ENCODE measurements around the gene ADGRG3.

DNA sequence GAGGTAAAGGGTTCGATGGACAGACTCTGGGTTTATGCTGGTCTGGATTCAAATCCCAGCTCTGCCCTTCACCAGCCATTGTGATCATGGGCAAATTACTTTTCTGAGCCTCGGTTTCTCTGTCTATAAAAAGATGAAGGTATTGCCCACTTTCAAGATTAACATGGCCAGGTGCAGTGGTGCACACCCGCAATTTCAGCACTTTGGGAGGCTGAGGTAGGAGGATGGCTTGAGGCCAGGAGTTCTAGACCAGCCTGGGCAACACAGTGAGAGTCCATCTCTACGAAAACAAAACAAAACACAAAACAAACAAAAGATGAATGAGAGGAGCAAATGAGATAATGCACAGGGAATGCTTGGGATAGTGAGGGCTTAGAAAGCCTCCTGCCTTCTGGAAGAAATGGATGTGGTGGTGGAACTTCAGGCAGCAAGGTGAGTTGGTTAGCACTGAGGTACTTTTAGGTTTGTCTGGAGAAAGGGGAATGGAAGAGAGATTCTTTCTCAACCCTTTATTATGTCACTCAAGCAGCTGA, 8.5 kb downstream of the ADGRG3 start:
- TF ChIP-seq POLR2A (IDR thresholded peaks at IDR 0.05) = no peak
- TF ChIP-seq, protein P1, sequence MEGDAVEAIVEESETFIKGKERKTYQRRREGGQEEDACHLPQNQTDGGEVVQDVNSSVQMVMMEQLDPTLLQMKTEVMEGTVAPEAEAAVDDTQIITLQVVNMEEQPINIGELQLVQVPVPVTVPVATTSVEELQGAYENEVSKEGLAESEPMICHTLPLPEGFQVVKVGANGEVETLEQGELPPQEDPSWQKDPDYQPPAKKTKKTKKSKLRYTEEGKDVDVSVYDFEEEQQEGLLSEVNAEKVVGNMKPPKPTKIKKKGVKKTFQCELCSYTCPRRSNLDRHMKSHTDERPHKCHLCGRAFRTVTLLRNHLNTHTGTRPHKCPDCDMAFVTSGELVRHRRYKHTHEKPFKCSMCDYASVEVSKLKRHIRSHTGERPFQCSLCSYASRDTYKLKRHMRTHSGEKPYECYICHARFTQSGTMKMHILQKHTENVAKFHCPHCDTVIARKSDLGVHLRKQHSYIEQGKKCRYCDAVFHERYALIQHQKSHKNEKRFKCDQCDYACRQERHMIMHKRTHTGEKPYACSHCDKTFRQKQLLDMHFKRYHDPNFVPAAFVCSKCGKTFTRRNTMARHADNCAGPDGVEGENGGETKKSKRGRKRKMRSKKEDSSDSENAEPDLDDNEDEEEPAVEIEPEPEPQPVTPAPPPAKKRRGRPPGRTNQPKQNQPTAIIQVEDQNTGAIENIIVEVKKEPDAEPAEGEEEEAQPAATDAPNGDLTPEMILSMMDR (IDR thresholded peaks at IDR 0.05) = no peak

All from stomach (tissue), 4 donors.